ENCODE results near the gene SMYD1. TPM values are rescaled to one million over a fixed set of nuclear protein-coding genes. Genes with fewer than 3 reads are reported as not detected.

Gene SMYD1
- total RNA-seq, 1 donor from 2014 or later, result 492 TPM

Small RNA genes within 50 kb of the gene (microRNA-seq; reads per million reads assigned to microRNA genes)
- not detected for gene MIR4780 (ENCODE audit: borderline number of aligned reads)

Other genes starting within 250 kb of the SMYD1 start
- gene RGPD2, start 242.0 kb upstream of the SMYD1 start, total RNA-seq, result 0.67 TPM
- not detected for gene RNU2-63P, start 51.3 kb upstream of the SMYD1 start, total RNA-seq
- 24.1 TPM for gene KRCC1, start 12.0 kb upstream of the SMYD1 start, total RNA-seq
- gene FABP1, start 60.2 kb downstream of the SMYD1 start, total RNA-seq, result not detected
- gene THNSL2, start 102.5 kb downstream of the SMYD1 start, total RNA-seq, result 31.8 TPM